Prostate gland (tissue), 2 donors: ENCODE measurements around the gene RRAD.

Source experiments
- POLR2A ChIP-seq: fragments of 450-650 bp; IDR thresholded peaks from one replicate; pipeline ENCODE4 v1.6.1; 2016; ENCODE audit warnings: antibody characterized with exemption, mild to moderate bottlenecking
- TF ChIP-seq, protein P1 (sequence below), 4 experiments: fragments of 200-600 bp in 2 of 4; fragments of 450-650 bp in 2 of 4; sonication (generic) in 2 of 4; IDR thresholded peaks; 1 replicate in 3 of 4; 2 replicates in 1 of 4; pipeline ENCODE4 v1.5.1; 2016 to 2019; ENCODE audit warnings: antibody characterized with exemption in 4 of 4, mild to moderate bottlenecking in 2 of 4, moderate library complexity in 2 of 4

GRCh38 chr16:66960270-66960669 is 34.9 kb upstream of the RRAD start:
- TF ChIP-seq POLR2A: no peak
- TF ChIP-seq, protein P1, sequence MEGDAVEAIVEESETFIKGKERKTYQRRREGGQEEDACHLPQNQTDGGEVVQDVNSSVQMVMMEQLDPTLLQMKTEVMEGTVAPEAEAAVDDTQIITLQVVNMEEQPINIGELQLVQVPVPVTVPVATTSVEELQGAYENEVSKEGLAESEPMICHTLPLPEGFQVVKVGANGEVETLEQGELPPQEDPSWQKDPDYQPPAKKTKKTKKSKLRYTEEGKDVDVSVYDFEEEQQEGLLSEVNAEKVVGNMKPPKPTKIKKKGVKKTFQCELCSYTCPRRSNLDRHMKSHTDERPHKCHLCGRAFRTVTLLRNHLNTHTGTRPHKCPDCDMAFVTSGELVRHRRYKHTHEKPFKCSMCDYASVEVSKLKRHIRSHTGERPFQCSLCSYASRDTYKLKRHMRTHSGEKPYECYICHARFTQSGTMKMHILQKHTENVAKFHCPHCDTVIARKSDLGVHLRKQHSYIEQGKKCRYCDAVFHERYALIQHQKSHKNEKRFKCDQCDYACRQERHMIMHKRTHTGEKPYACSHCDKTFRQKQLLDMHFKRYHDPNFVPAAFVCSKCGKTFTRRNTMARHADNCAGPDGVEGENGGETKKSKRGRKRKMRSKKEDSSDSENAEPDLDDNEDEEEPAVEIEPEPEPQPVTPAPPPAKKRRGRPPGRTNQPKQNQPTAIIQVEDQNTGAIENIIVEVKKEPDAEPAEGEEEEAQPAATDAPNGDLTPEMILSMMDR (IDR thresholded peaks at IDR 0.05): no peak
